ENCODE measurements around the gene IQCF5. TPM values are rescaled to one million over a fixed set of nuclear protein-coding genes. Genes with fewer than 3 reads are reported as not detected.

The IQCF5 gene
- total RNA-seq = not detected in 2 replicates

GRCh38 chr3:51875501-51875900 lies at the start of gene IQCF5:
TSS of gene IQCF5 (minus strand) at chr3:51875601. CDS start at chr3:51875531, 70 bp downstream.

GRCh38 chr3:51860703-51861665 lies 14.4 kb downstream of the IQCF5 start, which contains the start of gene IQCF2:
TSS of gene IQCF2 (plus strand) at chr3:51861615. CDS start at chr3:51861667, 52 bp downstream.

Other genes with a start within 250 kb of the IQCF5 start
- 42.8 and 44.8 TPM in 2 replicates for gene TEX264, start 204.3 kb downstream of the IQCF5 start, total RNA-seq
- gene GRM2, start 168.5 kb downstream of the IQCF5 start, total RNA-seq = 0.07 and 0.20 TPM in 2 replicates
- gene IQCF6, start 96.4 kb downstream of the IQCF5 start, total RNA-seq = not detected in 2 replicates
- not detected in 2 replicates for gene IQCF2, start 14.0 kb downstream of the IQCF5 start, total RNA-seq
- not detected in 2 replicates for gene IQCF1, start 27.8 kb upstream of the IQCF5 start, total RNA-seq
- gene RRP9, start 66.3 kb upstream of the IQCF5 start, total RNA-seq = 16.6 and 27.6 TPM in 2 replicates
- 23.8 and 38.6 TPM in 2 replicates for gene PARP3, start 66.8 kb upstream of the IQCF5 start, total RNA-seq
- gene GPR62, start 79.8 kb upstream of the IQCF5 start, total RNA-seq = 0.07 TPM in 1 of 2 replicates, not detected in the other
- gene PCBP4, start 91.9 kb upstream of the IQCF5 start, total RNA-seq = 35.6 and 62.8 TPM in 2 replicates
- 29.6 and 35.1 TPM in 2 replicates for gene ABHD14B, start 98.4 kb upstream of the IQCF5 start, total RNA-seq
- 14.7 and 18.2 TPM in 2 replicates for gene ABHD14A, start 99.5 kb upstream of the IQCF5 start, total RNA-seq
- gene ACY1, start 107.9 kb upstream of the IQCF5 start, total RNA-seq = 33.5 and 39.6 TPM in 2 replicates
- gene RPL29, start 120.3 kb upstream of the IQCF5 start, total RNA-seq = 590 and 640 TPM in 2 replicates
- 11.1 and 17.5 TPM in 2 replicates for gene DUSP7, start 181.0 kb upstream of the IQCF5 start, total RNA-seq